Tibial artery (tissue), 4 donors: Measurements from ENCODE around the gene DTNB.
"Not testable (repeated sequence)": the region's sequence is repeated elsewhere in the genome, so short reads cannot be mapped to it uniquely, and the experiment has no call there.

ENCODE experiments used
- DNase-seq, 2 donors: peaks; one replicate each; pipeline ENCODE4 v3.0.0-alpha.2; 2019
- H3K27ac ChIP-seq, 2 donors: fragments of 200-600 bp; sonication (generic) in 1 of 2; 1 replicate in 1 of 2; 2 replicates in 1 of 2; pipeline ENCODE4 v1.5.1; 2018 to 2019; ENCODE audit warnings: mild to moderate bottlenecking in 1 of 2
- H3K27me3 ChIP-seq, 2 donors: fragments of 200-600 bp; sonication (generic) in 1 of 2; one replicate each; pipeline versions ENCODE4 v1.5.1 to v1.6.0; 2016 to 2019
- H3K36me3 ChIP-seq, 3 donors: fragments of 200-600 bp; sonication (generic) in 2 of 3; one replicate each; pipeline ENCODE4 v1.5.1; 2016 to 2019; ENCODE audit warnings: mild to moderate bottlenecking in 2 of 3
- H3K4me1 ChIP-seq, 4 donors: fragments of 200-600 bp; sonication (generic) in 2 of 4; 1 replicate in 3 of 4; 2 replicates in 1 of 4; pipeline ENCODE4 v1.5.1; 2016 to 2019
- H3K4me3 ChIP-seq, 2 donors: fragments of 200-600 bp; sonication (generic) in 1 of 2; 1 replicate in 1 of 2; 2 replicates in 1 of 2; pipeline ENCODE4 v1.5.1; 2018 to 2019; ENCODE audit warnings: mild to moderate bottlenecking in 2 of 2
- H3K9me3 ChIP-seq, 3 donors: fragments of 200-600 bp; sonication (generic) in 1 of 3; one replicate each; pipeline ENCODE4 v1.5.1; 2016 to 2019
- CTCF ChIP-seq, 2 experiments: fragments of 200-600 bp in 1 of 2; fragments of 450-650 bp in 1 of 2; IDR thresholded peaks; one replicate each; pipeline ENCODE4 v1.5.1; 2017 to 2019; ENCODE audit warnings: antibody characterized with exemption in 2 of 2, mild to moderate bottlenecking in 1 of 2, moderate library complexity in 1 of 2
- intact Hi-C: fragments of 100-400 bp; cut with DNase I; formaldehyde crosslinking; loops from one replicate; pipeline ENCODE4 v1.15.0; 2023; ENCODE audit warnings: low total_unique reads

Gene DTNB

DNA sequence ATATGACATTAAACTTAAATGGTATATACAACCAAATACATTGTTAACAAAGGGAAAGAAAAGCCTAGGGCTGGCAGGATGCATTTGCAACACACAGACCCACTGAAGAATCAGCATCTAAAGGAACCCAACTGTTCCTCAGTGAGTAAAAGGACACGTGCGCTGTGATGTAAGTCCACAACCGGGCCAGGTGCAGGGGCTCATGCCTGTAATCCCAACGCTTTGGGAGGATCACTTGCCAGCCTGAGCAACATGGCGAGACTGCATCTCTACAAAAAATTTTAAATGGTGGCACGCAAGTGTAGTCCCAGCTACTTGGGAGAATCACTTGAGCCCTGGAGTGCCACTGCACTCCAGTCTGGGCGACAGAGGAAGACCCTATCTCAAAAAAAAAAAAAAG is 3.9 kb downstream of the DTNB start:
- H3K36me3 ChIP-seq = no peaks in the 10 kb centered on the region
- H3K27me3 ChIP-seq = no peaks in the 10 kb centered on the region
- peaks cover 0 to 22% (median 9%) of the 10 kb centered on the region in 4 donors for H3K4me1 ChIP-seq
- DNase-seq = no peak
- H3K27ac ChIP-seq = no peak overlapping the region
- intact Hi-C loops = loop anchor here (5.0 kb wide), 1 partner anchor 62 kb away; no protein-coding TSS in a partner anchor
- no peak overlapping the region for H3K4me3 ChIP-seq
- TF ChIP-seq CTCF (IDR thresholded peaks at IDR 0.05) = no peak
- H3K9me3 ChIP-seq = no peaks in the 10 kb centered on the region

GRCh38 chr2:25666218-25666617 is 7.2 kb downstream of the DTNB start:
- TF ChIP-seq CTCF (IDR thresholded peaks at IDR 0.05) = no peak
- intact Hi-C loops = loop anchor here (5.0 kb wide), 1 partner anchor 59 kb away; no protein-coding TSS in a partner anchor
- no peak for DNase-seq
- Histone ChIP-seq H3K4me1 (peaks cover 0 to 5% (median 1%) of the 10 kb centered on the region in 4 donors), H3K27me3 (no peaks in the 10 kb centered on the region), H3K27ac (no peak overlapping the region), H3K36me3 (no peaks in the 10 kb centered on the region), H3K9me3 (no peaks in the 10 kb centered on the region), H3K4me3 (no peak overlapping the region)

- not testable (repeated sequence) for DNase-seq, H3K9me3 ChIP-seq, H3K27ac ChIP-seq, H3K27me3 ChIP-seq, H3K36me3 ChIP-seq, H3K4me1 ChIP-seq, H3K4me3 ChIP-seq
- intact Hi-C loops = loop anchor here (5.0 kb wide), 1 partner anchor 58 kb away; no protein-coding TSS in a partner anchor
Measured at GRCh38 chr2:25665429-25665828, 7.9 kb downstream of the DTNB start.

GRCh38 chr2:25664965-25665307 is 8.4 kb downstream of the DTNB start:
- intact Hi-C loops = loop anchor here (5.0 kb wide), 1 partner anchor 58 kb away; no protein-coding TSS in a partner anchor
- H3K9me3 ChIP-seq = no peaks in the 10 kb centered on the region
- H3K27me3 ChIP-seq = no peaks in the 10 kb centered on the region
- no peaks in the 10 kb centered on the region for H3K36me3 ChIP-seq
- H3K27ac ChIP-seq = no peak overlapping the region
- no peak for DNase-seq
- peaks cover 0 to 5% (median 1%) of the 10 kb centered on the region in 4 donors for H3K4me1 ChIP-seq
- TF ChIP-seq CTCF (IDR thresholded peaks at IDR 0.05) = peak in 1 of 2 experiments; percentile 17
- H3K4me3 ChIP-seq = no peak overlapping the region

- intact Hi-C loops = no loop called here
- Histone ChIP-seq H3K4me3 (no peak overlapping the region), H3K9me3 (no peaks in the 10 kb centered on the region), H3K27me3 (no peaks in the 10 kb centered on the region), H3K36me3 (no peaks in the 10 kb centered on the region), H3K27ac (no peak overlapping the region), H3K4me1 (peaks cover 0 to 5% (median 1%) of the 10 kb centered on the region in 4 donors)
- peak; percentile 66 to 79 for TF ChIP-seq CTCF (IDR thresholded peaks at IDR 0.05)
- DNase-seq = peak; percentile 53 to 71
Measured at GRCh38 chr2:25664183-25664964, 9.0 kb downstream of the DTNB start.

DNA sequence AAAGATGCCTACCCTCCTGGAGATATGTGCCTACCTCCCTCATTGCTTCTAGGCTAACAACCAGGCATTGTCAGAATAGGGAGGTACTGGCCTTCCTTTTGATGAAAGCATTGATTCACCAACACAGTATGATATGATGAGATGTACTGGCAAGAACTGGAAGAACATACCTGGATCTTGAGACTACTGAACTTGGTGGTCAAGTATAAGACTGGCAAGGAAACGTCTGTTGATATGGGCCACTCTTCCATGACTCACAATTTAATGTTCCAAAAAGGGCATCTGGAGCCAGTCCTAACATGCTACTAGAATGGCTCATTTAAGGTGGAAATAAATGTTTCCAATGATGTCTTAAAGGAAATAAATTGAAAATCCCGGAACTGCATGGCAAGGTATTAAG is 18.1 kb downstream of the DTNB start:
- Histone ChIP-seq H3K9me3 (no peaks in the 10 kb centered on the region), H3K4me1 (no peaks in the 10 kb centered on the region), H3K36me3 (peaks cover 0 to 12% (median 0%) of the 10 kb centered on the region in 3 donors), H3K27ac (no peak overlapping the region), H3K27me3 (no peaks in the 10 kb centered on the region), H3K4me3 (no peak overlapping the region)
- intact Hi-C loops = no loop called here
- DNase-seq = no peak
- no peak for TF ChIP-seq CTCF (IDR thresholded peaks at IDR 0.05)
